GM23248 (cell line): ENCODE results near the gene KRT78. TPM values are rescaled to one million over a fixed set of nuclear protein-coding genes. Genes with fewer than 3 reads are reported as not detected.

Experiments
- DNase-seq: peaks from one replicate; pipeline ENCODE4 v3.0.0-alpha.2; 2015
- H2AFZ ChIP-seq: fragments of 200-600 bp; sonication (generic); 2 replicates; pipeline ENCODE4 v1.6.1; 2016; ENCODE audit warnings: antibody characterized with exemption
- H3F3A ChIP-seq: fragments of 200-600 bp; sonication (generic); 2 replicates; pipeline ENCODE4 v1.6.1; 2016; ENCODE audit warnings: mild to moderate bottlenecking, antibody characterized with exemption, mixed run types; ENCODE audit not compliant: insufficient read depth
- H3K27ac ChIP-seq: fragments of 200-600 bp; sonication (generic); 2 replicates; pipeline ENCODE4 v1.5.1; 2016; ENCODE audit warnings: mild to moderate bottlenecking
- H3K27me3 ChIP-seq: fragments of 200-600 bp; sonication (generic); replicated peaks from 2 replicates; pipeline ENCODE4 v1.6.1; 2016; ENCODE audit warnings: mild to moderate bottlenecking; ENCODE audit not compliant: insufficient read depth
- H3K36me3 ChIP-seq: fragments of 200-600 bp; sonication (generic); 2 replicates; pipeline ENCODE4 v1.6.1; 2016; ENCODE audit warnings: low read depth, mild to moderate bottlenecking
- H3K4me1 ChIP-seq: fragments of 200-600 bp; sonication (generic); 2 replicates; pipeline ENCODE4 v1.6.1; 2016; ENCODE audit warnings: mild to moderate bottlenecking; ENCODE audit not compliant: insufficient read depth
- H3K4me2 ChIP-seq: fragments of 200-600 bp; sonication (generic); one replicate; pipeline ENCODE4 v1.6.1; 2016; ENCODE audit warnings: mild to moderate bottlenecking; ENCODE audit not compliant: unreplicated experiment
- H3K4me3 ChIP-seq: fragments of 200-600 bp; sonication (generic); 2 replicates; pipeline ENCODE4 v1.5.1; 2016; ENCODE audit warnings: mild to moderate bottlenecking
- H3K79me2 ChIP-seq: fragments of 200-600 bp; sonication (generic); 2 replicates; pipeline ENCODE4 v1.6.1; 2016; ENCODE audit warnings: mild to moderate bottlenecking; ENCODE audit not compliant: insufficient read depth
- H3K9ac ChIP-seq: fragments of 200-600 bp; sonication (generic); 2 replicates; pipeline ENCODE4 v1.6.1; 2016; ENCODE audit warnings: mild to moderate bottlenecking
- H3K9me2 ChIP-seq: fragments of 200-600 bp; sonication (generic); 2 replicates; pipeline ENCODE4 v1.6.1; 2016; ENCODE audit warnings: mixed run types, mild to moderate bottlenecking, moderate library complexity; ENCODE audit not compliant: insufficient read depth
- H3K9me3 ChIP-seq: fragments of 200-600 bp; sonication (generic); one replicate; pipeline ENCODE4 v1.6.1; 2017; ENCODE audit warnings: low read depth
- H4K20me1 ChIP-seq: fragments of 200-600 bp; sonication (generic); 2 replicates; pipeline ENCODE4 v1.6.0; 2016; ENCODE audit not compliant: insufficient read depth
- EZH2 ChIP-seq: fragments of 200-600 bp; sonication (generic); IDR thresholded peaks from 2 replicates; pipeline ENCODE4 v1.6.1; 2018; ENCODE audit warnings: antibody characterized with exemption, mild to moderate bottlenecking; ENCODE audit not compliant: insufficient read depth, poor library complexity, severe bottlenecking
- EZH2phosphoT487 ChIP-seq: fragments of 200-600 bp; sonication (generic); IDR thresholded peaks from 2 replicates; pipeline ENCODE4 v1.6.1; 2018; ENCODE audit warnings: antibody characterized with exemption, moderate library complexity, mild to moderate bottlenecking, low read depth; ENCODE audit not compliant: insufficient read depth
- WGBS, 2 experiments: methylation state at CpG; one replicate each; pipeline ENCODE4 v1.1.6; 2015 to 2017; ENCODE audit warnings: low lambda C conversion rate in 2 of 2, low coverage in 1 of 2; ENCODE audit errors: missing lambda C conversion rate in 2 of 2; 5-methylcytosine and 5-hydroxymethylcytosine counted together
- in situ Hi-C: fragments of 300-500 bp; cut with MboI; formaldehyde crosslinking; loops from 2 replicates; pipeline ENCODE4 v1.15.0; 2020
- polyA plus RNA-seq: library from polyadenylated mRNA; unstranded; fragments of >200 nt; fragmentation: Nextera tagmentation; extraction: Ambion mirVana; gene quantifications from 2 replicates; pipeline ENCODE4 v1.2.1, GENCODE V29; 2016
- total RNA-seq: library from RNA; depleted of rRNA; stranded (reverse); fragments of >200 nt; shearing (Covaris generic); gene quantifications from 2 replicates; pipeline ENCODE4 v1.2.3, GENCODE V29; 2014

The KRT78 gene
- total and polyA plus RNA-seq, 2 experiments from 2014 or later: not detected

GRCh38 chr12:52825961-52826360, 22.8 kb downstream of the KRT78 start:
- Histone ChIP-seq H3K36me3 (no peaks in the 10 kb centered on the region), H4K20me1 (no peaks in the 10 kb centered on the region), H3K4me3 (no peak overlapping the region), H3K4me2 (no peak overlapping the region), H3K9ac (no peak overlapping the region), H3K79me2 (no peaks in the 10 kb centered on the region), H3K9me3 (no peaks in the 10 kb centered on the region), H3K27me3 (no peaks in the 10 kb centered on the region), H2AFZ (no peak overlapping the region), H3K9me2 (no peaks in the 10 kb centered on the region; the same call in 1 of the 2 replicates), H3F3A (peaks cover 8% of the 10 kb centered on the region; the same call in 1 of the 2 replicates), H3K4me1 (peaks cover 18% of the 10 kb centered on the region), H3K27ac (no peak overlapping the region)
- 63% methylated on average over 4 of the region's 4 CpGs for WGBS, 2 experiments
- DNase-seq: no peak
- in situ Hi-C loops: no loop called here
- no peak for TF ChIP-seq EZH2
- no peak for TF ChIP-seq EZH2phosphoT487

- H3K9me3 ChIP-seq: no peaks in the 10 kb centered on the region
- H2AFZ ChIP-seq: no peak overlapping the region
- no peaks in the 10 kb centered on the region for H3K79me2 ChIP-seq
- TF ChIP-seq EZH2phosphoT487: no peak
- no peak for TF ChIP-seq EZH2
- H3F3A ChIP-seq: peaks cover 8% of the 10 kb centered on the region; the same call in 1 of the 2 replicates
- no peak overlapping the region for H3K9ac ChIP-seq
- H3K9me2 ChIP-seq: no peaks in the 10 kb centered on the region; the same call in 1 of the 2 replicates
- peaks cover 4% of the 10 kb centered on the region; the same call in 1 of the 2 replicates for H3K27me3 ChIP-seq
- H3K27ac ChIP-seq: no peak overlapping the region
- H4K20me1 ChIP-seq: no peaks in the 10 kb centered on the region
- H3K4me2 ChIP-seq: no peak overlapping the region
- in situ Hi-C loops: no loop called here
- WGBS, 2 experiments: 65 to 66% methylated on average over 5 of the region's 5 CpGs
- no peaks in the 10 kb centered on the region for H3K36me3 ChIP-seq
- no peak overlapping the region for H3K4me3 ChIP-seq
- no peak for DNase-seq
- peaks cover 18% of the 10 kb centered on the region for H3K4me1 ChIP-seq
Measured at GRCh38 chr12:52824741-52825410, 23.9 kb downstream of the KRT78 start.

- no peaks in the 10 kb centered on the region for H4K20me1 ChIP-seq
- no peaks in the 10 kb centered on the region; the same call in 1 of the 2 replicates for H3K9me2 ChIP-seq
- peaks cover 18% of the 10 kb centered on the region for H3K4me1 ChIP-seq
- H3K27ac ChIP-seq: no peak overlapping the region
- H3F3A ChIP-seq: peaks cover 8% of the 10 kb centered on the region; the same call in 1 of the 2 replicates
- H3K4me3 ChIP-seq: no peak overlapping the region
- H3K79me2 ChIP-seq: no peaks in the 10 kb centered on the region
- no peaks in the 10 kb centered on the region for H3K9me3 ChIP-seq
- H2AFZ ChIP-seq: no peak overlapping the region
- peaks cover 11% of the 10 kb centered on the region for H3K27me3 ChIP-seq
- 77 to 86% methylated on average over 15 of the region's 15 CpGs for WGBS, 2 experiments
- H3K9ac ChIP-seq: no peak overlapping the region
- DNase-seq: no peak
- in situ Hi-C loops: no loop called here
- H3K36me3 ChIP-seq: no peaks in the 10 kb centered on the region
- H3K4me2 ChIP-seq: no peak overlapping the region
- TF ChIP-seq EZH2phosphoT487: no peak
- TF ChIP-seq EZH2: no peak
Measured at GRCh38 chr12:52823761-52824450, 24.9 kb downstream of the KRT78 start.

GRCh38 chr12:52822771-52823510, 25.9 kb downstream of the KRT78 start:
- 0 out of 2 replicates have a peak, but pooled peaks cover 1% of the 10 kb centered on the region for H3F3A ChIP-seq
- no peak overlapping the region for H3K27ac ChIP-seq
- no peak for DNase-seq
- peaks cover 20% of the 10 kb centered on the region for H3K27me3 ChIP-seq
- H2AFZ ChIP-seq: no peak overlapping the region
- no peaks in the 10 kb centered on the region for H4K20me1 ChIP-seq
- 64 to 67% methylated on average over 16 of the region's 16 CpGs for WGBS, 2 experiments
- H3K9me2 ChIP-seq: no peaks in the 10 kb centered on the region; the same call in 1 of the 2 replicates
- no peak overlapping the region for H3K4me2 ChIP-seq
- no peak for TF ChIP-seq EZH2
- TF ChIP-seq EZH2phosphoT487: no peak
- H3K9ac ChIP-seq: no peak overlapping the region
- in situ Hi-C loops: no loop called here
- H3K4me1 ChIP-seq: peaks cover 9% of the 10 kb centered on the region; the same call in 1 of the 2 replicates
- no peaks in the 10 kb centered on the region for H3K36me3 ChIP-seq
- H3K4me3 ChIP-seq: no peak overlapping the region
- no peaks in the 10 kb centered on the region for H3K9me3 ChIP-seq
- H3K79me2 ChIP-seq: no peaks in the 10 kb centered on the region
